Glutamatergic neuron (in vitro differentiated cells): ENCODE measurements around the gene SPATA31A1. TPM values are rescaled to one million over a fixed set of nuclear protein-coding genes. Genes with fewer than 3 reads are reported as not detected.
"Not testable (repeated sequence)": the region's sequence is repeated elsewhere in the genome, so short reads cannot be mapped to it uniquely, and the experiment has no call there.

Source experiments
- DNase-seq: peaks from one replicate; pipeline ENCODE4 v3.0.0; 2022
- H3K27ac Mint-ChIP-seq: one replicate; pipeline ENCODE4 v1.8.0; 2020; ENCODE audit warnings: mild to moderate bottlenecking, mixed read lengths, inconsistent platforms; ENCODE audit not compliant: unreplicated experiment
- H3K27me3 Mint-ChIP-seq: one replicate; pipeline ENCODE4 v1.8.0; 2020; ENCODE audit warnings: mild to moderate bottlenecking, moderate library complexity, mixed read lengths, inconsistent platforms; ENCODE audit not compliant: unreplicated experiment
- H3K36me3 Mint-ChIP-seq: one replicate; pipeline ENCODE4 v1.8.0; 2020; ENCODE audit warnings: mild to moderate bottlenecking, mixed read lengths, inconsistent platforms; ENCODE audit not compliant: unreplicated experiment
- H3K4me1 Mint-ChIP-seq: one replicate; pipeline ENCODE4 v1.8.0; 2020; ENCODE audit warnings: mild to moderate bottlenecking, low read depth, mixed read lengths, inconsistent platforms; ENCODE audit not compliant: unreplicated experiment
- H3K4me3 Mint-ChIP-seq: one replicate; pipeline ENCODE4 v1.8.0; 2020; ENCODE audit warnings: mild to moderate bottlenecking, mixed read lengths, inconsistent platforms; ENCODE audit not compliant: unreplicated experiment
- H3K9me3 Mint-ChIP-seq: one replicate; pipeline ENCODE4 v1.8.0; 2020; ENCODE audit warnings: mild to moderate bottlenecking, moderate library complexity, mixed read lengths, inconsistent platforms; ENCODE audit not compliant: unreplicated experiment
- long read RNA-seq: library from polyadenylated mRNA; unstranded; transcript quantifications from one replicate; pipeline ENCODE4 v2.0.0, GENCODE V29; 2020; ENCODE audit not compliant: unreplicated experiment
- total RNA-seq: library from RNA; stranded (reverse); fragmentation: NEBNext Ultra II Directional; extraction: Animal tissue kit (Norgen Biotek cat#: 25700); gene quantifications from one replicate; pipeline ENCODE4 v1.2.1, GENCODE V29; 2021; ENCODE audit not compliant: unreplicated experiment

The SPATA31A1 gene
- 0.15 TPM for total RNA-seq
- long read RNA-seq: 0 reads

GRCh38 chr9:39355369-39355768 is at the start of gene SPATA31A1:
Gene SPATA31A1 (plus strand): TSS chr9:39355669. CDS start chr9:39355731, 62 bp downstream.
- not testable (repeated sequence) for H3K27ac Mint-ChIP-seq, H3K4me3 Mint-ChIP-seq, DNase-seq, H3K27me3 Mint-ChIP-seq, H3K4me1 Mint-ChIP-seq, H3K9me3 Mint-ChIP-seq, H3K36me3 Mint-ChIP-seq

GRCh38 chr9:39407261-39408204 is 52.1 kb downstream of the SPATA31A1 start:
- H3K9me3 Mint-ChIP-seq, H3K27ac Mint-ChIP-seq, DNase-seq, H3K4me3 Mint-ChIP-seq, H3K4me1 Mint-ChIP-seq, H3K36me3 Mint-ChIP-seq, H3K27me3 Mint-ChIP-seq: not testable (repeated sequence)

DNA sequence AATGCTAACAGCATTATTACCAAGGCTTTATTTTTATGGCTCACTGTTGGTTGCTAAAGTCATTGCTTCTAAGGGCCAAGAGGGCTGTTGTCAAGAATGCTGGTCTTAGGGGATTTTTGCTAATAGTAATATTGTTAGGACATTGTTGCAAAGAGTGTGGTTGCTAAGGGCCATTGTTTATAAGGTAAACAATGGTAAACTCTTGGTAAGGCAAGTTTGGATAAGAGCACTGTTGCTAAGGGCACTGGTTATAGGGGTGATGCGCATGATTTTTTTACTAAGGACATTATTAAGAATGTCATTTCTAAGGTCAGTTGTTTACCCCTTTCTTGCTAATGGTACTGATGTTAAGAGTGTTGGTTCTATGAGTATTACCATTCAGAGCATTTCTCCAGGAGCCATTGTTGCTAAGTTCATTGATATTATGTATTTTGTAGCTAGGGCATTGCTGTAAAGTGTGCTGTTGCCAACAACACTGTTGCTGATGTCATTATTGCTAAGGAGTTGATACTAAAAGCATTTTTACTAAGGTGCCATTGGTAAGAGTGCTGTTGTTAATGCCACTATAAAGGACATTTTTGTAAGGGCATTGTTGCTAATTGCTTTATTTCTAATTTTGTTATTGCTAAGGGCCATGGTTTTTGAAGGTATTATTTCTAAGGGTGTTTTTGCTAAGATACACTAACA is 55.9 kb downstream of the SPATA31A1 start:
- H3K9me3 Mint-ChIP-seq, H3K4me3 Mint-ChIP-seq, H3K36me3 Mint-ChIP-seq, H3K27ac Mint-ChIP-seq, H3K27me3 Mint-ChIP-seq, DNase-seq, H3K4me1 Mint-ChIP-seq: not testable (repeated sequence)

Other genes starting within 250 kb of the SPATA31A1 start
- 12.6 TPM for gene CNTNAP3, start 67.5 kb upstream of the SPATA31A1 start, total RNA-seq